Esophagus (tissue), 2 donors: ENCODE results near the gene APOE. TPM values are rescaled to one million over a fixed set of nuclear protein-coding genes. Genes with fewer than 3 reads are reported as not detected.

ENCODE experiments used
- H3K27ac ChIP-seq, 2 donors: one replicate each; pipeline ENCODE4 v1.5.1; 2013; ENCODE audit warnings: low read depth in 2 of 2, mild to moderate bottlenecking in 2 of 2, inconsistent platforms in 1 of 2, low read length in 1 of 2, moderate library complexity in 1 of 2
- H3K27me3 ChIP-seq, 2 donors: one replicate each; pipeline ENCODE4 v1.6.1; 2013; ENCODE audit warnings: low read length in 2 of 2, control low read depth in 1 of 2, mild to moderate bottlenecking in 1 of 2; ENCODE audit not compliant: insufficient read depth in 2 of 2, control insufficient read depth in 1 of 2
- H3K36me3 ChIP-seq, 2 donors: one replicate each; pipeline ENCODE4 v1.6.1; 2013; ENCODE audit warnings: low read length in 1 of 2; ENCODE audit not compliant: control insufficient read depth in 2 of 2, insufficient read depth in 2 of 2
- H3K4me1 ChIP-seq, 2 donors: one replicate each; pipeline ENCODE4 v1.6.1; 2013; ENCODE audit warnings: low read length in 1 of 2; ENCODE audit not compliant: control insufficient read depth in 2 of 2, insufficient read depth in 2 of 2
- H3K4me3 ChIP-seq, 2 donors: one replicate each; pipeline ENCODE4 v1.5.1; 2013; ENCODE audit warnings: low read length in 2 of 2, mild to moderate bottlenecking in 2 of 2, low read depth in 1 of 2, moderate library complexity in 1 of 2
- H3K9me3 ChIP-seq, 2 donors: one replicate each; pipeline ENCODE4 v1.6.1; 2013; ENCODE audit warnings: mild to moderate bottlenecking in 2 of 2, low read depth in 1 of 2, low read length in 1 of 2, moderate library complexity in 1 of 2; ENCODE audit not compliant: control insufficient read depth in 2 of 2, insufficient read depth in 1 of 2
- WGBS, 2 donors: extraction: QIAGEN DNeasy Blood & Tissue Kit; methylation state at CpG; one replicate each; pipeline ENCODE4 v1.1.7; 2013; 5-methylcytosine and 5-hydroxymethylcytosine counted together
- polyA plus RNA-seq, 2 donors: library from polyadenylated mRNA; stranded (reverse); fragments of 200-250 nt; gene quantifications; one replicate each; pipeline ENCODE4 v1.2.3, GENCODE V29; 2013
- donor health status: healthy with polysubstance abuse.
- donor health status: Bipolar disorder and iron deficiency.

APOE gene
- polyA plus RNA-seq, 2 donors = 9.6 to 17.9 TPM

- Histone ChIP-seq H3K9me3 (no peaks in the 10 kb centered on the region), H3K27me3 (no peaks in the 10 kb centered on the region), H3K4me1 (peaks cover 2 to 20% of the 10 kb centered on the region in 2 donors), H3K36me3 (peaks cover 0 to 20% of the 10 kb centered on the region in 2 donors), H3K27ac (no peak overlapping the region), H3K4me3 (no peak overlapping the region)
- 79 to 83% methylated on average over 9 of the region's 9 CpGs for WGBS, 2 donors
Observed at GRCh38 chr19:44958090-44958489, 52.5 kb downstream of the APOE start.

Other genes with a start within 250 kb of the APOE start
- 1 to 10 TPM; 5.6 to 7.5 TPM for gene CEACAM19, start 234.3 kb upstream of the APOE start, polyA plus RNA-seq
- gene CEACAM16, start 206.6 kb upstream of the APOE start, polyA plus RNA-seq = under 1 TPM in 1 of 2 donors, not detected in 1; 0.16 TPM
- 100 to 1,000 TPM in 1 of 2 donors, 10 to 100 TPM in 1; 64.5 to 107 TPM for gene BCL3, start 157.1 kb upstream of the APOE start, polyA plus RNA-seq
- gene CBLC, start 127.9 kb upstream of the APOE start, polyA plus RNA-seq = 10 to 100 TPM; 35.0 to 39.4 TPM
- 10 to 100 TPM; 18.0 to 22.1 TPM for gene BCAM, start 96.7 kb upstream of the APOE start, polyA plus RNA-seq
- gene NECTIN2, start 59.5 kb upstream of the APOE start, polyA plus RNA-seq = 10 to 100 TPM; 58.7 to 60.9 TPM
- gene TOMM40, start 14.5 kb upstream of the APOE start, polyA plus RNA-seq = 10 to 100 TPM; 46.0 to 60.8 TPM
- 1 to 10 TPM; 2.0 to 2.2 TPM for gene APOC1, start 8.8 kb downstream of the APOE start, polyA plus RNA-seq
- not detected for gene APOC4, start 36.4 kb downstream of the APOE start, polyA plus RNA-seq
- gene APOC2, start 40.3 kb downstream of the APOE start, polyA plus RNA-seq = under 1 TPM; 0.84 to 0.87 TPM
- 10 to 100 TPM; 56.0 to 61.9 TPM for gene CLPTM1, start 49.6 kb downstream of the APOE start, polyA plus RNA-seq
- 1 to 10 TPM; 7.2 TPM for gene RELB, start 95.7 kb downstream of the APOE start, polyA plus RNA-seq
- gene CLASRP, start 133.2 kb downstream of the APOE start, polyA plus RNA-seq = 100 to 1,000 TPM in 1 of 2 donors, 10 to 100 TPM in 1; 42.6 to 132 TPM
- gene ZNF296, start 170.7 kb downstream of the APOE start, polyA plus RNA-seq = 10 to 100 TPM in 1 of 2 donors, 1 to 10 TPM in 1; 7.6 to 14.5 TPM
- 10 to 100 TPM; 20.7 to 21.3 TPM for gene GEMIN7, start 173.5 kb downstream of the APOE start, polyA plus RNA-seq
- gene PPP1R37, start 187.4 kb downstream of the APOE start, polyA plus RNA-seq = 10 to 100 TPM; 17.5 to 43.1 TPM